Measurements from ENCODE around the gene P2RX6.
"Not testable (repeated sequence)": the region's sequence is repeated elsewhere in the genome, so short reads cannot be mapped to it uniquely, and the experiment has no call there.

P2RX6 gene

GRCh38 chr22:21014726-21015465, at the start of gene P2RX6:
TSS of gene P2RX6 (plus strand) at chr22:21015165. CDS start at chr22:21015175, 10 bp downstream.
- no peak for DNase-seq (ENCODE audit: low spot score)

DNA sequence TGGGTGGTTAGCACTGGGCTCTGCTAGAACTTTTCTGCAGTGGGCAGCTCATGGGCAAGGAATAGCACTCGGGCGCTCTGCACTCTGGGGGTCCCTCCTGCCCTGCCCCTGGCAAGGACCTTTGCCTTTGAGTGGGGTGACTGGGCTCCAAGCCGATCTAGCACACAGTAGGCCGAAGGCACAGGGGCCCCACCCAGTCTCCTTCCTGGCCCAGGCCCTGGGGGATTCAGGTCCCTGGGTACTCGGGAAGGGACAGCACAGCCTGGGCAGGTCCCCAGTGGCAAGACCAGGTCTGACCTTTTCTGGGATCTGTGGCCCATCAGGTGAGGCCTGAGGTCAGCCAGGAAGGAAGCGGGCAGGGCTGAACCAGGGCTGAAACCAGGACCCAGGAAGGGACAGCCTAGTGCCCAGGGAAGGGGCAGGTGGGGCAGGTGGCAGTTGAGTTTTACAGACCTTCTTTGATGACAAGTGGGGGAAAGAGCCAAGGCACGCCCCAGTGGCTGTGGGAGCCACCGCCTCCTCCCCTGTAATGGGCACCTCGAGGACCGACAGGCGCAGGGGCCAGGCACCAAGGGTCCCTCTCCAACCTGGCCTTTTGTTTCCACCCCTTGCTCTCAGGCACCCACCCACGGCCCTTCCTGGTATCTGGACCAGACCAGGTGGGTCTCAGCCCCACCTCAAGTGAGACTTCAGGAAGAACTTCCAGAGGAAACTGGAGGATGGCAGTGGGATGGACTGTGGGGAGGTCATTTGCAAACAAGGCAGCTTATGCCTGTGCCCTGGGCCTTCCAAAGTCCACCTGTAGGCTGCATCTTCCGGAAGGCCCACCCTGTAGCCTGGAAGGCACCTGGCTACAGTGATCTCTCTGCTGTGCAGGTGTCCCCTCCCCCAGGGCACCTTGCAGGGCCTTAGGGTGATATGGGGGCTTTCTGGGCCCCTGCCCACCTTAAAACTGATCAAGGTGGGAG, 48.8 kb upstream of the P2RX6 start:
- DNase-seq (ENCODE audit: low spot score), result no peak

GRCh38 chr22:20966883-20967696, 47.9 kb upstream of the P2RX6 start, which contains the start of gene AIFM3:
TSS of gene AIFM3 (plus strand) at chr22:20967255. CDS start at chr22:20967945, 690 bp downstream.
- DNase-seq (ENCODE audit: low spot score), result no peak

- peak; percentile 69 for DNase-seq (ENCODE audit: low spot score)
These were observed 47.2 kb upstream of the P2RX6 start for GRCh38 chr22:20967697-20968211.

GRCh38 chr22:20968281-20968977, 46.5 kb upstream of the P2RX6 start:
- no peak for DNase-seq (ENCODE audit: low spot score)

DNA sequence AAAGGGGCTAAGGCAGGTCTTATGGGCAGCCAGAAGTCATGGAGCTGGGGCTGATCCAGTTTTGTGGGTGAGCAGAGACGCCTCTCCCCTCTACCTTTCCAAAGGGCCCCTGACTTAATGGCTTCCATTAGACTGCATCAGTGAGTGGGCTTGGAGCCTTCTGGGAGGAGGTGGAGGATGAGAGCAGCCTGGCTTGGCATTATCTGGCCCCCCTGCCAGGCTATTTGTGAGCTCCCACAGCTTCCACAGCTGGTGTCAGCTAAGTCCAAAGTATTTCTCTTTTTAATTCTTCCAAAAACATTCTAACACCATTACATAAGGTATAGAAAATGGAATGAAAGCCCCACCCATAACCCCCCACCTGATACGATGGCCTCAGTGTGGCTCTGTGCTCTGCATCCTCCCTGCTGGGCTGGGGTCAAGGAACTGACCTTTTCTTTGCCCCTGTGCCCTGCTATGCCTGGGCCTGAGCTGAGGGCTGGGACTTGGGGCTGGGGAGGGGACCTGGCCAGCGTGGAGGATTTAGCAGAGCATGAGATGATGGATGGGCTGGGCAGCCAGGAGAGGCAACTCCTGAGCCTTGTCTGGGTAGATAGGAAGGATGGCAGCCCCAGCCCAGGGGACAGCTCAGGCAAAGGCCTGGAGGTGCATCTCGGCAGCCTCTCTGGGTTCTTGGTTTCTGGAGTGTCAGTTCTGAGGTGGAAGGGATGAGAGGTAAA, 43.9 kb upstream of the P2RX6 start:
- DNase-seq (ENCODE audit: low spot score), result peak; percentile 69

DNA sequence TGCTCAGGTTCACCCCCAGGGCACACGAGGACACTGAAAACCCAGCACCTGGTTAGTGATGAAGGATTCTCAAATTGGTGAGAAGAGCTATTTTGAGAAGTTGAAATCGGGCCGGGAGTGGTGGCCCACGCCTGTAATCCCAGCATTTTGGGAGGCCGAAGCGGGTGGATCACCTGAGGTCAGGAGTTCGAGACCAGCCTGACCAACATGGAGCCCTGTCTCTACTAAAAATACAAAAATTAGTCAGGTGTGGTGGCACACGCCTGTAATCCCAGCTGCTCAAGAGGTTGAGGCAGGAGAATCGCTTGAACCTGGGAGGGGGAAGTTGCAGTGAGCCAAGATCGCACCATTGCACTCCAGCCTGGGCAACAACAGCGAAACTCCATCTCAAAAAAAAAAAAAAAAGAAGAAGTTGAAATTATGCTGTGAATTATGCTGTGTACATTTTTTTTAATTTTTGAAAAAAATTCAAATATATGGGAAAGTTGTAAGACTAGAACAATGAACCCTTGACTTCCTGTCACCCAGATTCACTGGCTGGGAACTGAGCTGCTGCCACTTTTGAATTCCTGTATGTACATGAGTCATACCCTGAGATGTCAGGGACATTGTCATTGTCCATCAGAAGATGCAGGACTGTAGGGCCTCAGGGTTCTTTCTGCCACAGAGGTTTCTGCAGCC, 42.8 kb upstream of the P2RX6 start:
- DNase-seq (ENCODE audit: low spot score), result not testable (repeated sequence)

- DNase-seq (ENCODE audit: low spot score), result no peak
These were observed 41.9 kb upstream of the P2RX6 start for GRCh38 chr22:20972933-20973577.

- DNase-seq (ENCODE audit: low spot score), result no peak
These were observed 41.2 kb upstream of the P2RX6 start for GRCh38 chr22:20973634-20974286.

- DNase-seq (ENCODE audit: low spot score), result no peak
These were observed 40.5 kb upstream of the P2RX6 start for GRCh38 chr22:20974336-20974955.

- DNase-seq (ENCODE audit: low spot score), result no peak
These were observed 39.2 kb upstream of the P2RX6 start for GRCh38 chr22:20975541-20976290.

GRCh38 chr22:20976291-20976877, 38.6 kb upstream of the P2RX6 start:
- no peak for DNase-seq (ENCODE audit: low spot score)

GRCh38 chr22:20977019-20977418, 37.9 kb upstream of the P2RX6 start:
- DNase-seq (ENCODE audit: low spot score), result no peak

DNA sequence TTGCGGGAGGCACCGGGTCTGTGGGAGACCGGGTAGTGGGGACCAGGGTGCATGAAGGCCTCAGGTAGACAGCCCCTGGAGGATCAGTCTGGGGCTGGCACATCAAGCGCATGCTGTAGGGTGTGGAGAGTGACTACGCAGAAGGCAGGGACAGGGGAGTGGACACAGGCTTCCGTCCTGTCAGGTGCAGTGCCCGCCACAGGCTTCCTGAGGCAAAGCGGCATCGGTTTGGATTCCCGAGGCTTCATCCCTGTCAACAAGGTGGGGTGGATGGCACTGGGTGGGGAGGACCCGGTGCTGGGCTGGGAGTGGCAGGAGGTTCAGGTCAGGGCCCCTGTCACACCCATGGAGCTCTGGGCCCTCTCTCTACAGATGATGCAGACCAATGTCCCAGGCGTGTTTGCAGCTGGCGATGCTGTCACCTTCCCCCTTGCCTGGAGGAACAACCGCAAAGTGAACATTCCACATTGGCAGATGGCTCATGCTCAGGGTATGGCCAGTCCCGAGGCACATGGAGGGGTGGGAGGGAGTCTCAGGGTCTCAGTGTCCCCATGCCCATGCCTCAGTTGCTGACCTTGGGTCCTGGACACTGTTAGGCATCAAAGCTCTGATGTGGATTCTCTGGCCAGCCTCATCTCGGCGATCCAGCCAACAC, 37.3 kb upstream of the P2RX6 start:
- DNase-seq (ENCODE audit: low spot score), result no peak

DNA sequence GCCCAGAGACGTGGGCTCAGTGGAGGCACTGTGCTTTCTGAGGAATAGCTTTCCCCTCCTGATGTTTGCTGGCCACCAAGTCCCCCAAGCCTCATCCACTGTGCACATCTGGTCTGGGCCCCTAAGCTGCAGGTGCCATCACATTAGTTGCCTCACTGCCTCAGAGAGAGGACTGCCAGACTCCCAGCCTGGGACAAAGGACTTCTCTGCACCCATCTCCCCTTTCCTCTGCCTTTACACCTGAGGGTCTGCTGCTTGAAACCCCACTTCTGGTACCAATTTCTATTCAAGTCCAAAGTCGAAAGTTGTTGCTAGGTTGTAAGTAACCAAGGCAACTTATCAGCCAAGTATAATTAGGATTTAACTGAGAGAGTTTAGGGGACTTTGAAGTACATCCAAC, 36.5 kb upstream of the P2RX6 start:
- DNase-seq (ENCODE audit: low spot score), result no peak

GRCh38 chr22:20979243-20979809, 35.6 kb upstream of the P2RX6 start:
- no peak for DNase-seq (ENCODE audit: low spot score)

Measured in cerebellar cortex (tissue), 1 donor.